ENCODE data around the gene NECTIN1. TPM values are rescaled to one million over a fixed set of nuclear protein-coding genes. Genes with fewer than 3 reads are reported as not detected.

The NECTIN1 gene
- total and polyA plus RNA-seq, 2 of the 4 experiments (the other 2 are of a cell fraction): 2.3 to 4.2 TPM

DNA sequence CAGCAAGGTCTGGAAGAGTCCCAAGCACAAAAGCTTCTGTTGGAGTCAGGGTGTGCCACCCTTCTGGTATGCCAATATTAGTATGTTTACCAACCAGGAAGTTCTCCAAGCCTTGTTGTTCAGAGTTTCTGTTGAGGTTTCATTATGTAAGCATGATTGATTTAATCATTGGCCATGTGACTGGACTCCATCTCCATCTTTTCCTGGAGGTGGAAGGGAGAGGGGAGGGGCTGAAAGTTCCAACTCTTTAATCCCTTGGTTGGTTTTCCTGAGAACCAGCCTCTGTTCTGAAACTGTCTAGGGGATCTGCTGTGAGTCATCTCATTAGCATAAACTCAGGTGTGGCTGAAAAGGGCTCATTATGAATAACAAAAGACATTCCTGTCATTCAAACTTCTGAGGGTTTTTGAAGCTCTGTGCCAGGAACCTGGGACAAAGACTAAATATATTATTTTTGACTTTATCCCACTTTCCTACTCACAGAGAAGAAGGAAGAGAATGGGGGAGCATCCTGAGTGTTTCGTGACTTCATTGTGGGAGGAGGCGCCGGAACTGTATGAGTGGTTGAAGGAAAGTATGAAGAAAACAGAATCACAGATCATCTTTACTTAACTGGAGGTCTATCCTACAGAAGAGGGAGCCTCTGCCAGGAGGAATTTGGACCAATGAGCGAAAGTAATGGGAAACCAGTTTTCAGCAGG, 138.2 kb downstream of the NECTIN1 start:
- Histone ChIP-seq H2BK5ac (ENCODE audit: low read depth, low read length, poor library complexity, severe bottlenecking) (no peak overlapping the region), H3K56ac (ENCODE audit: extremely low read depth, insufficient read depth, low read length) (no peak overlapping the region), H4K8ac (ENCODE audit: low read depth in 2 of 2, low read length in 2 of 2) (no peak overlapping the region), H3K14ac (replicated peaks; ENCODE audit: low read depth, low read length) (no peak overlapping the region), H3K4ac (ENCODE audit: low read depth, low read length) (no peak overlapping the region), H3K9me1 (ENCODE audit: insufficient read depth, low read length) (no peaks in the 10 kb centered on the region; the same call in 1 of the 2 replicates), H3K27me3 (ENCODE audit: control insufficient read depth, insufficient read depth, low read length) (peaks cover 5% of the 10 kb centered on the region; the same call in 1 of the 2 replicates), H3K4me2 (ENCODE audit: low read depth, low read length) (no peak overlapping the region), H2AFZ (replicated peaks; ENCODE audit: low read length, poor library complexity) (no peak overlapping the region), H3K79me1 (ENCODE audit: low read depth in 1 of 2, low read length in 2 of 2) (no peaks in the 10 kb centered on the region), H2BK15ac (ENCODE audit: low read depth, low read length) (no peak overlapping the region), H4K91ac (ENCODE audit: insufficient read depth, low read depth, low read length) (no peak overlapping the region), H3K4me1 (ENCODE audit: control insufficient read depth, insufficient read depth, low read length) (peaks cover 6% of the 10 kb centered on the region), H3K9ac (ENCODE audit: low read depth, low read length) (no peak overlapping the region), H3K18ac (ENCODE audit: low read depth, low read length) (no peak overlapping the region), H2BK120ac (ENCODE audit: low read depth, low read length) (no peak overlapping the region), H2AK5ac (ENCODE audit: low read depth, low read length) (no peak overlapping the region), H2AK9ac (replicated peaks; ENCODE audit: low read depth, low read length, poor library complexity) (no peak overlapping the region), H4K5ac (ENCODE audit: low read depth, low read length) (no peak overlapping the region), H3K36me3 (ENCODE audit: control insufficient read depth, insufficient read depth, low read length) (no peaks in the 10 kb centered on the region), H4K20me1 (ENCODE audit: insufficient read depth, low read length) (no peaks in the 10 kb centered on the region), H3K9me3 (ENCODE audit: control insufficient read depth, insufficient read depth, low read length) (peaks cover 6% of the 10 kb centered on the region), H3K23ac (ENCODE audit: low read depth, low read length) (no peak overlapping the region), H2BK20ac (ENCODE audit: low read depth, low read length) (no peak overlapping the region), H3K27ac (ENCODE audit: insufficient read depth, low read length) (no peak overlapping the region), H3K4me3 (ENCODE audit: insufficient read depth, low read depth, low read length) (no peak overlapping the region)
- in situ Hi-C loops (cut with MboI; ENCODE audit: low sequenced_read_pairs) (no loop called here), dilution Hi-C loops (cut with HindIII; ENCODE audit: low sequenced_read_pairs, unreplicated experiment) (no loop called here), intact Hi-C loops (cut with micrococcal nuclease) (no loop called here)
- DNase-seq (no peak), ATAC-seq (ENCODE audit: low read depth) (no peak)
- CTCF ChIA-PET: no interaction called here
- 100% methylated on average over 1 of the region's 4 CpGs; no CpG with 5 or more reads in 1 of the 2 experiments for WGBS, 2 experiments (ENCODE audit: extremely low coverage in 2 of 2, insufficient read length in 1 of 2)
- POLR2A ChIA-PET (ENCODE audit: unreplicated experiment): no interaction called here
- no peak for TF ChIP-seq MXI1 (IDR thresholded peaks at IDR 0.05; ENCODE audit: borderline replicate concordance, low read depth, low read length)
- no peak for TF ChIP-seq CHD1 (IDR thresholded peaks at IDR 0.05; ENCODE audit: low read depth, low read length)
- no TSS peak for BruUV-seq (replicated peaks)

Measured in IMR-90 (cell line).